Liver (tissue), 3 donors: ENCODE measurements around the gene CFDP1.
"Not testable (repeated sequence)": the region's sequence is repeated elsewhere in the genome, so short reads cannot be mapped to it uniquely, and the experiment has no call there.

ENCODE experiments used
- GABPA ChIP-seq, 2 donors: IDR thresholded peaks in 1 of 2; conservative IDR thresholded peaks in 1 of 2; 2 replicates each; pipeline ENCODE4 v1.6.1; 2016; ENCODE audit warnings: antibody characterized with exemption in 2 of 2, mild to moderate bottlenecking in 1 of 2, moderate library complexity in 1 of 2
- HNF4G ChIP-seq: IDR thresholded peaks from 2 replicates; pipeline ENCODE4 v1.6.1; 2016; ENCODE audit warnings: antibody characterized with exemption
- JUND ChIP-seq, 2 donors: IDR thresholded peaks; 2 replicates each; pipeline ENCODE4 v1.6.1; 2016; ENCODE audit warnings: antibody characterized with exemption in 2 of 2
- RAD21 ChIP-seq, 2 donors: IDR thresholded peaks; 2 replicates each; pipeline ENCODE4 v1.6.1; 2016; ENCODE audit warnings: antibody characterized with exemption in 2 of 2, mild to moderate bottlenecking in 2 of 2
- RXRA ChIP-seq, 2 donors: IDR thresholded peaks; 2 replicates each; pipeline ENCODE4 v1.6.1; 2017 to 2018; ENCODE audit warnings: antibody characterized with exemption in 2 of 2, mild to moderate bottlenecking in 1 of 2
- SP1 ChIP-seq: IDR thresholded peaks from 2 replicates; pipeline ENCODE4 v1.6.1; 2018; ENCODE audit warnings: antibody characterized with exemption, mild to moderate bottlenecking
- TAF1 ChIP-seq: conservative IDR thresholded peaks from 2 replicates; pipeline ENCODE4 v1.6.1; 2016; ENCODE audit warnings: antibody characterized with exemption, mild to moderate bottlenecking
- YY1 ChIP-seq: IDR thresholded peaks from 2 replicates; pipeline ENCODE4 v1.6.1; 2016; ENCODE audit warnings: antibody characterized with exemption, mild to moderate bottlenecking
- TF ChIP-seq, protein P1 (sequence below): fragments of 150-350 bp; IDR thresholded peaks from 2 replicates; pipeline ENCODE4 v1.5.1; 2017; ENCODE audit warnings: improper control_type of control experiment, low read depth, low read length; ENCODE audit not compliant: missing input control
- TF ChIP-seq, protein P2 (sequence below): IDR thresholded peaks from 2 replicates; pipeline ENCODE4 v1.6.1; 2016; ENCODE audit warnings: antibody characterized with exemption, mild to moderate bottlenecking
- TF ChIP-seq, protein P3 (sequence below): IDR thresholded peaks from 2 replicates; pipeline ENCODE4 v1.6.1; 2016; ENCODE audit warnings: antibody characterized with exemption
- TF ChIP-seq, protein P4 (sequence below): IDR thresholded peaks from 2 replicates; pipeline ENCODE4 v1.6.1; 2016; ENCODE audit warnings: antibody characterized with exemption
- TF ChIP-seq, protein P5 (sequence below): IDR thresholded peaks from 2 replicates; pipeline ENCODE4 v1.6.1; 2016; ENCODE audit warnings: antibody characterized with exemption
- donor health status: healthy.
- donor health status: healthy.

DNA sequence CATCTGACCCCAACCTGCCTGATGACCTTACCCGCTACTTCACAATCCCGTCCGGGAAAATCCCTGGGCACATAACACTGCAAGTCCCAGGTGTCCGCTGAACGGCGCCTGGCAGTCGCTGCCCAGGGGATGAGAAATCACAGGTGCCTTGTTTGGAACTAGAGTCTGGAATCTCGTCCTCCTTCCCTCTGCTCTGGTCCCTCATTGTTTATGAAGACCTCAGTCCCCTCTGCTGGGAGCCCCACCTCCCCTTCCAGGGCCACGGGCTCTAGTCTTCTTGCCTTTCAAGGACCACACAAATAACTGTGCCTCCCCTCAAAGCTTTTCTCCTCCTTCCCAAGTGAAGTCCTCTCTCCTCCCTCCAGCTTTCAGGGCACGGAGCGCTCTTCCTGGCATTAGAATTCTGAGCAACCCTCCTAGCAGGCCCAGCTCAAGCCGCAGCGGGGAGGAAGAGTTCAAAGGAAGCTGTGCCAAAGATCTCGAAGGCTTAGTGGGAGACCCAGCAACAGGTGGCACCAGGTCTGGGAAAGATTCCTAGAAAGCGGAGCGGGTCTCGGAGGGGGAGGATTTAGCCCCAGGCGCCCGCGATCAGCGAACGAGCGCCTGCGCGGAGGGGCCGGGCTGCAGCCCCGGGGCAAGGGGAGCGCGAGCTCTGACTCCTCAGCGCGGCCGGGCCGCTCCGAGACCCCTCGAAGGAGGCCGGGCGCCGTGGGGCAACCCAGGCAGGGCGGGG is 30.3 kb upstream of the CFDP1 start:
- TF ChIP-seq, protein P1, sequence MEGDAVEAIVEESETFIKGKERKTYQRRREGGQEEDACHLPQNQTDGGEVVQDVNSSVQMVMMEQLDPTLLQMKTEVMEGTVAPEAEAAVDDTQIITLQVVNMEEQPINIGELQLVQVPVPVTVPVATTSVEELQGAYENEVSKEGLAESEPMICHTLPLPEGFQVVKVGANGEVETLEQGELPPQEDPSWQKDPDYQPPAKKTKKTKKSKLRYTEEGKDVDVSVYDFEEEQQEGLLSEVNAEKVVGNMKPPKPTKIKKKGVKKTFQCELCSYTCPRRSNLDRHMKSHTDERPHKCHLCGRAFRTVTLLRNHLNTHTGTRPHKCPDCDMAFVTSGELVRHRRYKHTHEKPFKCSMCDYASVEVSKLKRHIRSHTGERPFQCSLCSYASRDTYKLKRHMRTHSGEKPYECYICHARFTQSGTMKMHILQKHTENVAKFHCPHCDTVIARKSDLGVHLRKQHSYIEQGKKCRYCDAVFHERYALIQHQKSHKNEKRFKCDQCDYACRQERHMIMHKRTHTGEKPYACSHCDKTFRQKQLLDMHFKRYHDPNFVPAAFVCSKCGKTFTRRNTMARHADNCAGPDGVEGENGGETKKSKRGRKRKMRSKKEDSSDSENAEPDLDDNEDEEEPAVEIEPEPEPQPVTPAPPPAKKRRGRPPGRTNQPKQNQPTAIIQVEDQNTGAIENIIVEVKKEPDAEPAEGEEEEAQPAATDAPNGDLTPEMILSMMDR = not testable (repeated sequence)
- TF ChIP-seq YY1; JUND (IDR thresholded peaks at IDR 0.05); RAD21 (IDR thresholded peaks at IDR 0.05); GABPA (IDR thresholded peaks at IDR 0.05 in 1 of 2, conservative IDR thresholded peaks at IDR 0.05 in 1 of 2); TAF1; HNF4G; SP1: not testable (repeated sequence)
- peak; percentile 20 for TF ChIP-seq RXRA (IDR thresholded peaks at IDR 0.05)
- TF ChIP-seq, protein P2, sequence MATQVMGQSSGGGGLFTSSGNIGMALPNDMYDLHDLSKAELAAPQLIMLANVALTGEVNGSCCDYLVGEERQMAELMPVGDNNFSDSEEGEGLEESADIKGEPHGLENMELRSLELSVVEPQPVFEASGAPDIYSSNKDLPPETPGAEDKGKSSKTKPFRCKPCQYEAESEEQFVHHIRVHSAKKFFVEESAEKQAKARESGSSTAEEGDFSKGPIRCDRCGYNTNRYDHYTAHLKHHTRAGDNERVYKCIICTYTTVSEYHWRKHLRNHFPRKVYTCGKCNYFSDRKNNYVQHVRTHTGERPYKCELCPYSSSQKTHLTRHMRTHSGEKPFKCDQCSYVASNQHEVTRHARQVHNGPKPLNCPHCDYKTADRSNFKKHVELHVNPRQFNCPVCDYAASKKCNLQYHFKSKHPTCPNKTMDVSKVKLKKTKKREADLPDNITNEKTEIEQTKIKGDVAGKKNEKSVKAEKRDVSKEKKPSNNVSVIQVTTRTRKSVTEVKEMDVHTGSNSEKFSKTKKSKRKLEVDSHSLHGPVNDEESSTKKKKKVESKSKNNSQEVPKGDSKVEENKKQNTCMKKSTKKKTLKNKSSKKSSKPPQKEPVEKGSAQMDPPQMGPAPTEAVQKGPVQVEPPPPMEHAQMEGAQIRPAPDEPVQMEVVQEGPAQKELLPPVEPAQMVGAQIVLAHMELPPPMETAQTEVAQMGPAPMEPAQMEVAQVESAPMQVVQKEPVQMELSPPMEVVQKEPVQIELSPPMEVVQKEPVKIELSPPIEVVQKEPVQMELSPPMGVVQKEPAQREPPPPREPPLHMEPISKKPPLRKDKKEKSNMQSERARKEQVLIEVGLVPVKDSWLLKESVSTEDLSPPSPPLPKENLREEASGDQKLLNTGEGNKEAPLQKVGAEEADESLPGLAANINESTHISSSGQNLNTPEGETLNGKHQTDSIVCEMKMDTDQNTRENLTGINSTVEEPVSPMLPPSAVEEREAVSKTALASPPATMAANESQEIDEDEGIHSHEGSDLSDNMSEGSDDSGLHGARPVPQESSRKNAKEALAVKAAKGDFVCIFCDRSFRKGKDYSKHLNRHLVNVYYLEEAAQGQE = not testable (repeated sequence)
- TF ChIP-seq, protein P3, sequence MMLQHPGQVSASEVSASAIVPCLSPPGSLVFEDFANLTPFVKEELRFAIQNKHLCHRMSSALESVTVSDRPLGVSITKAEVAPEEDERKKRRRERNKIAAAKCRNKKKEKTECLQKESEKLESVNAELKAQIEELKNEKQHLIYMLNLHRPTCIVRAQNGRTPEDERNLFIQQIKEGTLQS = not testable (repeated sequence)
- TF ChIP-seq, protein P4, sequence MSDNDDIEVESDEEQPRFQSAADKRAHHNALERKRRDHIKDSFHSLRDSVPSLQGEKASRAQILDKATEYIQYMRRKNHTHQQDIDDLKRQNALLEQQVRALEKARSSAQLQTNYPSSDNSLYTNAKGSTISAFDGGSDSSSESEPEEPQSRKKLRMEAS = not testable (repeated sequence)
- TF ChIP-seq, protein P5, sequence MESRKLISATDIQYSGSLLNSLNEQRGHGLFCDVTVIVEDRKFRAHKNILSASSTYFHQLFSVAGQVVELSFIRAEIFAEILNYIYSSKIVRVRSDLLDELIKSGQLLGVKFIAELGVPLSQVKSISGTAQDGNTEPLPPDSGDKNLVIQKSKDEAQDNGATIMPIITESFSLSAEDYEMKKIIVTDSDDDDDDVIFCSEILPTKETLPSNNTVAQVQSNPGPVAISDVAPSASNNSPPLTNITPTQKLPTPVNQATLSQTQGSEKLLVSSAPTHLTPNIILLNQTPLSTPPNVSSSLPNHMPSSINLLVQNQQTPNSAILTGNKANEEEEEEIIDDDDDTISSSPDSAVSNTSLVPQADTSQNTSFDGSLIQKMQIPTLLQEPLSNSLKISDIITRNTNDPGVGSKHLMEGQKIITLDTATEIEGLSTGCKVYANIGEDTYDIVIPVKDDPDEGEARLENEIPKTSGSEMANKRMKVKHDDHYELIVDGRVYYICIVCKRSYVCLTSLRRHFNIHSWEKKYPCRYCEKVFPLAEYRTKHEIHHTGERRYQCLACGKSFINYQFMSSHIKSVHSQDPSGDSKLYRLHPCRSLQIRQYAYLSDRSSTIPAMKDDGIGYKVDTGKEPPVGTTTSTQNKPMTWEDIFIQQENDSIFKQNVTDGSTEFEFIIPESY = not testable (repeated sequence)
